ENCODE data around the gene NAGK.
"Not testable (repeated sequence)": the region's sequence is repeated elsewhere in the genome, so short reads cannot be mapped to it uniquely, and the experiment has no call there.

NAGK gene

GRCh38 chr2:71068218-71069035 lies at the start of gene NAGK:
NAGK (plus strand) TSS chr2:71068648; CDS start chr2:71068684, 36 bp downstream.
- DNase-seq = peak; percentile 97

GRCh38 chr2:71019989-71020388 lies 48.5 kb upstream of the NAGK start:
- DNase-seq = not testable (repeated sequence)

DNA sequence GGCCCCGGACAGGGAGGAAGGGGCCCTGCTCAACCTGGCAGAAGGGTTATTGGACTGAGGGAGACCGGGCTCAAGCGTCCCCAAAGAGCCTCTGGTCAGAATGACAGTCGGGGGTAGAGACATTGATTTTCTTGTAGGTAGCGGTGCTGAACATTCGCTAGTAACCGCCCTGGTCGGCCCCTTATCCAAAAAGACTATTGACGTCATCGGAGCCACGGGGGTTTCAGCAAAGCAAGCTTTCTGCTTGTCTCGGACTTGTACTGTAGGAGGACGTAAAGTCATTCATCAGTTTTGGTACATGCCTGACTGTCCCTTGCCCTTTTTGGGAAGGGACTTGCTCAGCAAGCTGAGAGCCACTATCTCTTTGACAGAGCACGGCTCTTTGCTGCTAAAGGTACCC lies 47.1 kb upstream of the NAGK start:
- not testable (repeated sequence) for DNase-seq

GRCh38 chr2:71023553-71024243 lies 44.8 kb upstream of the NAGK start:
- DNase-seq = peak; percentile 75

- DNase-seq = not testable (repeated sequence)
Observed at GRCh38 chr2:71036296-71036695, 32.2 kb upstream of the NAGK start.

- DNase-seq = no peak
Observed at GRCh38 chr2:71042287-71042686, 26.2 kb upstream of the NAGK start.

DNA sequence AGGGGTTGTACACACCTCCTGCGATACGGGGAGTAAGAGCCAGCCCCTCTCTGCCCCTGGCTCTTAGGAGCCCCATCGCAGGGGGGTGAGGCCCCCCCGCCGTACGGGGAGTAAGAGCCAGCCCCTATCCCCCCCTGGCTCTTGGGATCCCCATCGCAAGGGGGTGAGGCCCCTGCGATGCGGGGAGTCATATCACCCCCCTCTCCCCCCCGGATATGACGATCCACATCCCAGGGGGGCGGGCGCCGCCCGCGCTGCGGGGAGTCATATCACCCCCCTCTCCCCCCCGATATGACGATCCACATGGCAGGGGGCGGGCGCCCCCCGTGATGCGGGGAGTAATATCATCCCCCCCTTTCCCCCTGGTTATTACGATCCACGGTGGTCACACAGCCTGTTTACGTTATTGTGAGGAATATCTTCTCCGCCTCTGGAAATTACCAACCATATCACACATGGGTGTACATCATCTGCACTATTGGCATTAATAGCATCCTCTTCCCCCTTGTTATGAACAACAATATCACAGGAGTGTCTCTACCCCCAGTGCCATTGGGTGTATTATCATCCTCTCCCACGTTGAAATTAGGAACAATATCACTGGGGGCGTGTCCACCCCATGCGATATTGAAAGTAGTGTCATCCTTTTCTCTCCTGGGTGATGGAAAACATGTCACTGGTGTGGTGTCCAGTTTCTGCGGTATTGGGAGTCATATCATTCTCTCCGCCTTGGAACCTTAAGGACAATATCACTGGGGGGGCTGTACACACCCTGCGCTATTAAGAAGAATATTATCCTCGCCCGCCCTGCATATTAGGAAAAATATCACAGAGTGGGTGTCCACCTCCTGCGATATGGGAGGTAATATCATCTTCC lies 24.7 kb upstream of the NAGK start:
- no peak for DNase-seq

GRCh38 chr2:71045151-71045550 lies 23.3 kb upstream of the NAGK start:
- no peak for DNase-seq

- no peak for DNase-seq
Observed at GRCh38 chr2:71045865-71046548, 22.4 kb upstream of the NAGK start.

- DNase-seq = no peak
Observed at GRCh38 chr2:71048096-71048495, 20.4 kb upstream of the NAGK start.

- DNase-seq = peak; percentile 48
Observed at GRCh38 chr2:71049704-71050360, 18.6 kb upstream of the NAGK start.

DNA sequence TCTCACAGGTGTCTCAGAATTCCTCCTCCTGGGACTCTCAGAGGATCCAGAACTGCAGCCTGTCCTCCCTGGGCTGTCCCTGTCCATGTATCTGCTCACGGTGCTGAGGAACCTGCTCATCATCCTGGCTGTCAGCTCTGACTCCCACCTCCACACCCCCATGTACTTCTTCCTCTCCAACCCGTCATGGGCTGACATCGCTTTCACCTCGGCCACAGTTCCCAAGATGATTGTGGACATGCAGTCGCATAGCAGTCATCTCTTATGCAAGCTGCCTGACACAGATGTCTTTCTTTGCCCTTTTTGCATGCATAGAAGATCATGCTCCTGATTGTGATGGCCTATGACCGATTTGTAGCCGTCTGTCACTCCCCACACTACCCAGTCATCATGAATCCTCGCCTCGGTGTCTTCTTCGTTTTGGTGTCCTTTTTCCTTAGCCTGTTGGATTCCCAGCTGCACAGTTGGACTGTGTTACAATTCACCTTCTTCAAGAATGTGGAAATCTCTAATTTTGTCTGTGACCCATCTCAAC lies 13.2 kb upstream of the NAGK start:
- DNase-seq = not testable (repeated sequence)

DNA sequence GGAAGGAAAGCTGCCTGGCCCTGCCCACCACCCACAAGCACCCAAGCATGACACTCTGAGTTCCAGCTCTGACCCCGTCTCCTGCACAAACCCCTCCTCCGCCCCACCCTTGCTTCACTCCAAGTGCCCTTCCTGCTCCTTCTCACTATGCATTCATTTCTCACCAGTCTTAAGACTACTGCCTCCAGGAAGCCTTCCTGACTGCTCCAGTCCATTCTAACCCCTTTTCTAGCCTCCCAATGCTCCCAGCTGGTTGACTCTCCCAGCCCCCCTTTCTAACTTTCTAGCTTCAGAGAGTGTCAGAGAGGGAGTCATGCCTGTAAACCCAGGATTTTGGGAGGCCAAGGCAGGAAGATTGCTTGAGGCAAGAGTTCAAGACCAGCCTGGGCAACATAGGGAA lies 8.2 kb upstream of the NAGK start:
- no peak for DNase-seq

GRCh38 chr2:71060871-71061270 lies 7.6 kb upstream of the NAGK start:
- no peak for DNase-seq

GRCh38 chr2:71063216-71063615 lies 5.2 kb upstream of the NAGK start:
- DNase-seq = no peak

- no peak for DNase-seq
Observed at GRCh38 chr2:71064110-71064611, 4.3 kb upstream of the NAGK start.

GRCh38 chr2:71064754-71065621 lies 3.5 kb upstream of the NAGK start:
- no peak for DNase-seq

DNA sequence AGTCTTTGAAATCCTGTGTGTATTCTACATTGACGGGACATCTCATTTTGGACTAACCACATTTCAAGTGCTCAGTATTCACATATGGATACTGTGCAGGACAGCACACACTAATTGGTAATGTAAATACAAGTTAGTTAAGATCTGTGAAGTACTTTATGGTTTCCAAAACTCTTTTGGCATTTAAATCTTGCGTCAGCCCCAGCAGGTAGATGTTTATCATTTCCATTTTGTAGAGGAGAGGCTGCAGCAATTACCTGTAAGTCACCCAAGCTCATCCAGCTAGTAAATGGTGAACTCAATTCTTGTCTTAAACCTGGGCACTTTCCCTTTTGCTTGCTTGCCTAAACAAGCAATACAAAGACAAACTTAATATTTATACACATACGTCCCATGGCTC lies 1.6 kb upstream of the NAGK start:
- DNase-seq = no peak

GRCh38 chr2:71067567-71068217 lies 756 bp upstream of the NAGK start:
- DNase-seq = no peak

DNA sequence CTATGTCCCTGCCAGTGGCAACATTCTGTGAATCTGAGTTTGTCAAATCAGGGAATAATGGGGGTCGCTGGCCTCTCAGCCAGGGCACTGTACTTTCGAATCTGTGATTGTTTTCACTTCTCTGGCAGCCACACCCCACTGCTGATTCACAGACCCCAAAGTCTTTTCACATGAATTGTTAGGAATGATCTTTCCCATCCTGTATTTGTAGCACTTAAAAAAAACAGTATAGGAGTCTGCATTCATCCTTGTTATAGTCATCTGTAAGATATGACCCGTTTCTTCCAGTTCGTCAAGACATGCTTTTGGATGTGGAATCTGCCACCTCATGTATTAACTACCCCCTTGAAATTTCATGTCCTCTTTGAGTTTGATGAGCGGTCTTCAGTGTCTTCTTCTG lies 928 bp downstream of the NAGK start:
- DNase-seq = no peak
